CD1c-positive myeloid dendritic cell (primary cell): Measurements from ENCODE around the gene SDK1.

ENCODE experiments used
- DNase-seq: peaks from one replicate; pipeline ENCODE4 v3.0.0-alpha.2; 2016; ENCODE audit errors: extremely low spot score

SDK1 gene

GRCh38 chr7:3464900-3465622 is 164.0 kb downstream of the SDK1 start:
- no peak for DNase-seq

GRCh38 chr7:3466261-3466660 is 165.2 kb downstream of the SDK1 start:
- DNase-seq = no peak

GRCh38 chr7:3469641-3470040 is 168.6 kb downstream of the SDK1 start:
- DNase-seq = no peak

- no peak for DNase-seq
These were observed 179.1 kb downstream of the SDK1 start for GRCh38 chr7:3480197-3480596.

- DNase-seq = no peak
These were observed 180.4 kb downstream of the SDK1 start for GRCh38 chr7:3481435-3481834.

- no peak for DNase-seq
These were observed 181.3 kb downstream of the SDK1 start for GRCh38 chr7:3482147-3482921.

- DNase-seq = no peak
These were observed 185.8 kb downstream of the SDK1 start for GRCh38 chr7:3486841-3487240.

- DNase-seq = no peak
These were observed 187.8 kb downstream of the SDK1 start for GRCh38 chr7:3488829-3489228.

- no peak for DNase-seq
These were observed 192.4 kb downstream of the SDK1 start for GRCh38 chr7:3493499-3493898.

GRCh38 chr7:3494947-3495346 is 193.9 kb downstream of the SDK1 start:
- no peak for DNase-seq

GRCh38 chr7:3495530-3495929 is 194.5 kb downstream of the SDK1 start:
- DNase-seq = no peak

- no peak for DNase-seq
These were observed 194.9 kb downstream of the SDK1 start for GRCh38 chr7:3495954-3496353.

- DNase-seq = no peak
These were observed 196.7 kb downstream of the SDK1 start for GRCh38 chr7:3497796-3498195.

GRCh38 chr7:3501671-3502070 is 200.6 kb downstream of the SDK1 start:
- no peak for DNase-seq

GRCh38 chr7:3504384-3504783 is 203.3 kb downstream of the SDK1 start:
- no peak for DNase-seq

- no peak for DNase-seq
These were observed 209.3 kb downstream of the SDK1 start for GRCh38 chr7:3510101-3511020.

GRCh38 chr7:3517344-3517743 is 216.3 kb downstream of the SDK1 start:
- no peak for DNase-seq

GRCh38 chr7:3518546-3518945 is 217.5 kb downstream of the SDK1 start:
- DNase-seq = no peak

GRCh38 chr7:3520206-3520605 is 219.2 kb downstream of the SDK1 start:
- no peak for DNase-seq

- no peak for DNase-seq
These were observed 226.6 kb downstream of the SDK1 start for GRCh38 chr7:3527496-3528124.

- no peak for DNase-seq
These were observed 232.0 kb downstream of the SDK1 start for GRCh38 chr7:3533040-3533439.
